Immature natural killer cell (primary cell): ENCODE data around the gene PRKAB1. TPM values are rescaled to one million over a fixed set of nuclear protein-coding genes. Genes with fewer than 3 reads are reported as not detected.

Source experiments
- DNase-seq, 3 donors: peaks; one replicate each; pipeline ENCODE4 v3.0.0; 2022; ENCODE audit warnings: mixed read lengths in 1 of 3
- H3K27ac Mint-ChIP-seq, 6 donors: one replicate each; pipeline ENCODE4 v1.8.0; 2020; ENCODE audit warnings: mixed read lengths in 6 of 6, mild to moderate bottlenecking in 5 of 6, inconsistent platforms in 4 of 6, moderate library complexity in 3 of 6
- H3K27me3 Mint-ChIP-seq, 3 donors: one replicate each; pipeline ENCODE4 v1.8.0; 2020 to 2021; ENCODE audit warnings: low read depth in 3 of 3, mild to moderate bottlenecking in 3 of 3, mixed read lengths in 3 of 3, moderate library complexity in 3 of 3, inconsistent platforms in 1 of 3
- H3K36me3 Mint-ChIP-seq, 3 donors: one replicate each; pipeline ENCODE4 v1.8.0; 2020; ENCODE audit warnings: mixed read lengths in 3 of 3, inconsistent platforms in 2 of 3, mild to moderate bottlenecking in 2 of 3
- H3K4me1 Mint-ChIP-seq, 2 donors: one replicate each; pipeline ENCODE4 v1.8.0; 2020; ENCODE audit warnings: inconsistent platforms in 2 of 2, mild to moderate bottlenecking in 2 of 2, mixed read lengths in 2 of 2, moderate library complexity in 1 of 2
- H3K4me3 Mint-ChIP-seq, 5 donors: one replicate each; pipeline ENCODE4 v1.8.0; 2020; ENCODE audit warnings: mild to moderate bottlenecking in 5 of 5, mixed read lengths in 5 of 5, inconsistent platforms in 3 of 5, moderate library complexity in 3 of 5
- H3K9me3 Mint-ChIP-seq, 6 donors: one replicate each; pipeline ENCODE4 v1.8.0; 2020; ENCODE audit warnings: mild to moderate bottlenecking in 6 of 6, mixed read lengths in 6 of 6, inconsistent platforms in 4 of 6, moderate library complexity in 3 of 6
- polyA plus RNA-seq, 3 donors: library from polyadenylated mRNA; unstranded; fragments of 300-500 nt; fragmentation: Illumina TruSeq; gene quantifications; one replicate each; pipeline ENCODE4 v1.2.3, GENCODE V29; 2021

Gene PRKAB1
- polyA plus RNA-seq, 3 donors from 2014 or later, result 35.8 to 48.5 (median 46.8) TPM

DNA sequence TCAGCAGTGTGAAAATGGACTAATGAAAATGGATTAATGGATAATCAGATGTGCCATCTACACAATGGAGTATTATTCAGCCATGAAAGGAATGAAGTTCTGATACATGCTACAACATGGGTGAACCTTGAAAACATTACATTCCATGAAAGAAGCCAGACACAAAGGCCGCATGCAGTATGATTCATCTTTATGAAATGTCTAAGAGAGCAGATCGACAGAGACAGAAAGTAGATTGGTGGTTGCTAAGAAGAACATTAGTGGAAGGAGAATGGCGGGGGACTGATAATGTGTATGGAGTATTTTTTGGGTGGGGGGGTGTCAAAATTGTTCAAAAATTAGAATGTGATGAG lies 47.3 kb downstream of the PRKAB1 start:
- Mint-ChIP-seq H3K27ac (no peak overlapping the region), H3K9me3 (no peaks in the 10 kb centered on the region), H3K4me1 (no peaks in the 10 kb centered on the region), H3K27me3 (peaks cover 0 to under 1% (median 0%) of the 10 kb centered on the region in 3 donors), H3K36me3 (peaks cover 0 to 10% (median 0%) of the 10 kb centered on the region in 3 donors), H3K4me3 (no peak overlapping the region)
- no peak for DNase-seq

DNA sequence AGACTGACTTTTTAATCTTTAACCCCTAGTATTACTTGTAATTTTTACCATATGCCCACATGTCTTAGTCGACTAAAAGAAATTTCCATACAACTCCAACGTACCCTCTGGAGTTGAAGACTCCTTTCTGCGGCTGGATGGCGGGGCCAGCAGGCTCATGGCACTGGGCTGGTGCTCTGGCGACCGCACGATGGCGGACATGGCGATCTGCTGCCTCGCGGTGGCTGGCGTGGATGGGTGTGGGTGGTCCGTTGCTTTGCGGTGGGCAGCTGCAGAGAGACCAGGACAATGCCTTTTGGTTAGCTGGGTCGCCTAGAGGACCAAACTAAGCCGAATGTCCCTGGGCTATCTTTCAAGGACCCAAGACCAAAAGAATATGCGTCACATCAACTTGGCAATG lies 50.2 kb downstream of the PRKAB1 start:
- no peaks in the 10 kb centered on the region for H3K27me3 Mint-ChIP-seq
- H3K27ac Mint-ChIP-seq, result no peak overlapping the region
- H3K9me3 Mint-ChIP-seq, result no peaks in the 10 kb centered on the region
- peaks cover 0 to 5% (median 0%) of the 10 kb centered on the region in 3 donors for H3K36me3 Mint-ChIP-seq
- no peak overlapping the region for H3K4me3 Mint-ChIP-seq
- no peak for DNase-seq
- no peaks in the 10 kb centered on the region for H3K4me1 Mint-ChIP-seq

DNA sequence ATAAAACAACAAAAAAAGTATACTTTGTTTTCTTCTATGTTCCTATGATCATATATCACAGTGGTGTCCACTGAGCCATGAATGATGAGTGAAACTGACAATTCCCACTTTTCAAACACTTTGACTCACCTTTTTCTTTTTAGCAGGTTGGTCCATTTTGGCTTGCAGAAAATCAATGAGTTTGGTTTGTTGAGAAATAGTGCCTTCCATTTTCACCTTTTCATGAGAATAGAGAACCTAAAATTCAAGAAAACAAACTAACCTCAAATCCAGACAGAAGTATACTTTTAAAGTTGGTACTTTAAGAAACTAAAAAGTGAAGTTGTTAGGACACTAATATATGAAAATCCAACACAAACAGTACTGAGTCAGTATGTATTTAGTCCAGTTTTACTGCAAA lies 52.4 kb downstream of the PRKAB1 start:
- Mint-ChIP-seq H3K4me3 (no peak overlapping the region), H3K36me3 (no peaks in the 10 kb centered on the region), H3K27ac (no peak overlapping the region), H3K27me3 (no peaks in the 10 kb centered on the region), H3K9me3 (no peaks in the 10 kb centered on the region), H3K4me1 (no peaks in the 10 kb centered on the region)
- DNase-seq, result no peak

DNA sequence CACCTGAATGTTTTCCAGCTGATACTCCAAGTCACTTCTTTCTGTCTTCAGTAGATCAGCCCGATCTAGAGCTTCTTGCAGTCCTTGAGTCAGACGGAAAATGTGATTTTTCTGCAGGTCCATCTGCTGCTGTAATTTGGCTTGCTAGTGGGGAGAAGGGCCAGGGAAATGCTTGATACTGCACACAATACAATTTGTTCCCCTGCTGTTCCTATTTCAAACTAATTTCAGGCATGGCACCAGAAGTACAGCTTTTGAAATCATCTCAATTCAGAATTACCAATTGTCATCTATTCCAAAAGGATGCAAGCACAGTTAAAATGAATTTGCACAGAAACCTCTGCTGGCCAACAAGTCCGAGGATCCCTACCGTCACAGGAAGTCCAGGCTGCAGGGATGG lies 53.4 kb downstream of the PRKAB1 start:
- no peaks in the 10 kb centered on the region for H3K36me3 Mint-ChIP-seq
- H3K4me1 Mint-ChIP-seq, result no peaks in the 10 kb centered on the region
- H3K9me3 Mint-ChIP-seq, result no peaks in the 10 kb centered on the region
- H3K4me3 Mint-ChIP-seq, result no peak overlapping the region
- DNase-seq, result no peak
- no peaks in the 10 kb centered on the region for H3K27me3 Mint-ChIP-seq
- H3K27ac Mint-ChIP-seq, result no peak overlapping the region

DNA sequence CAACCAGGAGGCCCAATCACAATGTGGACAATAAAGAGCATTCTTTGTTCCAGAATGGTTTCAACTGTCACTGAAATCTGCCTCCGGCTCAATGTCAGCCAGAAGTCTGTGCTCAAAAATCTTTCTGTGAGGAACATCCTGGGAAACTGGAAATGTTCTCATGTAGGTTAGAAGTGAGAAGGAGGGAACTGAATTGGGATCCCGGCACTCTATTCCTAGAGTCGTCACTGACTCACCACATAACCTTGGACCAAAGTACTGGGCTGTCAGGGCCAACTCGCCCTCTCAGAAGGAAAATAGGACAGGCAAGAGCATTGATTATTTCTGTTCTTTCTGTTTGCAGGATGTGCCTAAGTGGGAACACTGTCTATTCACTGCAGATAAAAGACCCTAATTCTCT lies 57.6 kb downstream of the PRKAB1 start:
- Mint-ChIP-seq H3K9me3 (no peaks in the 10 kb centered on the region), H3K4me3 (no peak overlapping the region), H3K4me1 (no peaks in the 10 kb centered on the region), H3K36me3 (peaks cover 0 to 4% (median 3%) of the 10 kb centered on the region in 3 donors), H3K27ac (no peak overlapping the region), H3K27me3 (no peaks in the 10 kb centered on the region)
- DNase-seq, result no peak

DNA sequence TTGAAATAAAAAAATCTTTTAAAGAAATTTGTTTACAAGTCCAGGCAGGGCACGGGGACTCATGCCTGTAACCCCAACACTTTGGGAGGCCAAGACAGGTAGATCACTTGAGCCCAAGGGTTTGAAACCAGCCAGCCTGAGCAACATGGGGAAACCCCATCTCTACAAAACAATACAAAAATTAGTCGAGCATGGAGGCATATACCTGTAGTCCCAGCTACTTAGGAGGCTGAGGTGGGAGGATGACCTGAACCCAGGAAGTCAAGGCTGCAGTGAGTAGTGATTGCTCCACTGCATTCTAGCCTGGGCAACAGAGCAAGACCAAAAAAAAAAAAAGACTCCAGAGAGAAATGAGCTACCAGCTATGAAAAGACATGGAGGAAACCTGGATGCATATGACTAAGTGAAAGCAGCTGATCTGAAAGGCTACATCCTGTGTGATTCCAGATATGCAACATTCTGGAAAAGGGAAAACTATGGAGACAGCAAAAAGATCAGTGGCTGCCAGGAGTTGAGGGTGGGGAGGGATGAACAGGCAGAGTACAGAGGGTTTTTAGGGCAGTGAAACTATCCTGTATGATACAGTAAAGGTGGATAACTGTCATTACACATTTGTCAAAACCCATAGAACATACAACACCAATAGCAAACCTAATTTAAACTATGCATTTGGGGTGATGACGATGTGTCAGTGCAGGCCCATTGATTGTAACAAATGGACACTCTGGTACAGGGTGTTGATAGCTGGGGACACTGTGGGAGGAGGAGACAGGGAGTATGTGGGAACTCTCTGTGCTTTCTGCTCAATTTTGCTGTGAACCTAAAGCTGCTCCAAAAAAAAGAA lies 59.9 kb downstream of the PRKAB1 start:
- DNase-seq, result no peak
- Mint-ChIP-seq H3K4me3 (no peak overlapping the region), H3K27ac (no peak overlapping the region), H3K27me3 (no peaks in the 10 kb centered on the region), H3K4me1 (no peaks in the 10 kb centered on the region), H3K36me3 (peaks cover 0 to 4% (median 3%) of the 10 kb centered on the region in 3 donors), H3K9me3 (no peaks in the 10 kb centered on the region)

DNA sequence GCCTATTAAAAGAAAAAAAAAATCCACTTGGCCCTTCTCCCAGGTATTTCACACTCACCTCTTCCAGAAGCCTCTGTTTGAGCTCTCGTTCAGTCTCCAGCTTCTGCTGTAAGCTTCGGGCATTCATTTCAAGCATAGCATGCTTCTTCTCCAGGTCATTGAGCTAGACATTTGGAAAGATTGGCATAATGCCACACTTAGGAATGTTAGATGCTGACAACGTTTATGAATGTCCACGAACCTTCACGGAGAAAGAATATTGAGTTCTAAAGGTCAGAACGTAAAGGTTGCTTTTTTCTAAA lies 60.5 kb downstream of the PRKAB1 start:
- Mint-ChIP-seq H3K36me3 (peaks cover 0 to 4% (median 3%) of the 10 kb centered on the region in 3 donors), H3K4me1 (no peaks in the 10 kb centered on the region), H3K27ac (no peak overlapping the region), H3K27me3 (no peaks in the 10 kb centered on the region), H3K4me3 (no peak overlapping the region), H3K9me3 (no peaks in the 10 kb centered on the region)
- no peak for DNase-seq

DNA sequence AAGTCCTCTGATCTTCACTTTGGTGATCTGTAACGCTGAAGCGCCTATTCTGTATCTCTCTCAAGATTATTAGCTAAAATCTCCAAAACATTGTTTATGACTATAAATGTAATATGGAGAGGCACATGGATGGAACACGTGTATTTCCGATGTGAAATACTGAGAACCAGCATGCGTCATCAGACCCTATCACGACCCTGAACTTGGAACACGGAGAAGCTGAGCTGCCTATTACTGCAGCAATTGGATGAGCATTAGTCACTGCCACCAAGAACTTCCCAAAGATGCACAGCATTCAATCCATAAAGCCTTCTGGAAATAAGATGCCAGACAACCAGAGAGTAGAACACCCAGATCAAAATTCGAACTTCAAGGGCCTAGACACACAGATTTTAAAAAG lies 61.9 kb downstream of the PRKAB1 start:
- Mint-ChIP-seq H3K36me3 (peaks cover 0 to 4% (median 3%) of the 10 kb centered on the region in 3 donors), H3K4me1 (no peaks in the 10 kb centered on the region), H3K4me3 (no peak overlapping the region), H3K27ac (no peak overlapping the region), H3K9me3 (no peaks in the 10 kb centered on the region), H3K27me3 (no peaks in the 10 kb centered on the region)
- no peak for DNase-seq

DNA sequence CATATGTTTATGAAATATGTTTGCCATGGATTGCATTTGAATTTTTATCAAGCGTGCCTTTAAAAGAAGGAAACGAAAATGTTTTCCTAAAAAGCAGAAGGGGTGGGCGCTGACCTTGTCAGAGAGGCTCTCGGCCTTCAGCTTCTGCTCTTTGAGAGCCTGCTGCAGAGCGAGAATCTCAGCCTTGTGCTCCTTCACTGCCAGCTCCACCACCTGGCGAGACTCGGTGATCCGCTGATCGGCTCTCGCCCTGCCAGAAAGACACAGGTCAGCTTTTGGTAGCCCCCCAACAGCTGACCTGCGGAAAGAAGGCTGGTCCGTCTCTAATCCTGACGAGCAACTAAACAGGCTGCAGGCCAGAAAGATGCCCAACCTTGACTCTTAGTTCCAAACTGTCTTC lies 62.4 kb downstream of the PRKAB1 start:
- Mint-ChIP-seq H3K27me3 (no peaks in the 10 kb centered on the region), H3K27ac (no peak overlapping the region), H3K4me3 (no peak overlapping the region), H3K9me3 (no peaks in the 10 kb centered on the region), H3K4me1 (no peaks in the 10 kb centered on the region), H3K36me3 (peaks cover 0 to 4% (median 3%) of the 10 kb centered on the region in 3 donors)
- DNase-seq, result no peak

Other genes starting within 250 kb of the PRKAB1 start
- gene TMEM233, start 74.4 kb upstream of the PRKAB1 start, polyA plus RNA-seq, result not detected
- gene CIT, start 209.2 kb downstream of the PRKAB1 start, polyA plus RNA-seq, result under 1 TPM in 1 of 3 donors, not detected in 2; 0.75 TPM